Activated CD4-positive, CD25-positive, alpha-beta regulatory T cell treated with anti-CD3 and anti-CD28 coated beads, Interleukin-2, amount 50 U/mL, for 16 hours (primary cell): Measurements from ENCODE around the gene PCDH15.
"Not testable (repeated sequence)": the region's sequence is repeated elsewhere in the genome, so short reads cannot be mapped to it uniquely, and the experiment has no call there.

Experiments used
- DNase-seq: peaks from one replicate; pipeline ENCODE4 v3.0.0-alpha.2; 2020; ENCODE audit warnings: low read depth, low spot score

PCDH15 gene

DNA sequence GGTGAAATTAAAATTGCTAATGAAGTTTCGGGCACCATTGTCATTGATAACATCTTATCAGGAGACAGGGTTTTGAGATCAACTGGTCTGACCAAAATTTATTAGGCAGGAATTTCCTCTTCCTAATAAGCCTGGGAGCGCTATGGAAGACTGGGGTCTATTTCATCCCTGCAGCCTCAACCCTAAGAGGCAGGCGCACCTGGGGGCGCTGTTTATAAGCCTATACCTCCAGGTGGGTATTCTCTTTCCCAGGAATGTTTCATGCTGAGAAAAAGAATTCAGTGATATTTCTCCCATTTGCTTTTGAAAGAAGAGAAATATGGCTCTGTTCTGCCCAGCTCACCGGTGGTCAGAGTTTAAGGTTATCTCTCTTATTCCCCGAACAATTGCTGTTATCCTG, 406.4 kb downstream of the PCDH15 start:
- DNase-seq = not testable (repeated sequence)

GRCh38 chr10:54372179-54372578, 428.9 kb downstream of the PCDH15 start:
- no peak for DNase-seq

DNA sequence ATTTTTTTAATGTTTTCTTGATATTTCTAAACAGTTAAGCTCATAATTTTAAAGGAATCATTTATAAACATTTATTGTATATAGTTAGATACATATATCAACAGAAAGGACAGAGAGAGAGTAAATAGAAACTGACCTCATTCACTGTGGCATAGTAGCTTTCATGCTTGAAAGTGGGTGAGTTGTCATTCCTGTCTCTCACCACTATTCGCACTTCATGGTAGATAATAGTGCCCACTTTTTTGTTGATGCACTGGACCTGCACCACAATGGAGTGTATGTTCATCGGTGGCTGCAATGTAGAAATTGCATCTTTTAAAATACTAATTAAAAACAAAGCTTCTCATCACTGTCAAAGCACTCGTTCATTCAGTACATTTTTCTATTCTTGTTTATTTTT, 432.0 kb downstream of the PCDH15 start:
- DNase-seq = no peak

DNA sequence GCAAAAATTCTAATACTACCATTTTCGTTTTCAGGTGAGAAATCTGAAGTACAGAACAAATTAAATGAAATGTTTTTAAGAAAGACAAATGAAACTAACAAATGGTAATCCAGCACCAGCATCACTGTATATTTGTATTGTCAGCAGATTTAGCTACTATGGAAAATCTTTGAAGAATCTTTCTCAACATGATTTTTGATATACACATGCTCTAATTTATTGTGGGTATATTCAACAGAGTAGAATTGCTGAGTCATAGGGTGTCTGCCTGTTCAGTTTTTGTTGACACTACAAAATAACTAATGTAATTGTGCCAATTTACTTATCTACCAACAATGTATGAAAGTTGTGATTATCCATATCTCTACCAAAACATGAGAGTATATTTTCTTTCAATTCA, 437.6 kb downstream of the PCDH15 start:
- DNase-seq = no peak

DNA sequence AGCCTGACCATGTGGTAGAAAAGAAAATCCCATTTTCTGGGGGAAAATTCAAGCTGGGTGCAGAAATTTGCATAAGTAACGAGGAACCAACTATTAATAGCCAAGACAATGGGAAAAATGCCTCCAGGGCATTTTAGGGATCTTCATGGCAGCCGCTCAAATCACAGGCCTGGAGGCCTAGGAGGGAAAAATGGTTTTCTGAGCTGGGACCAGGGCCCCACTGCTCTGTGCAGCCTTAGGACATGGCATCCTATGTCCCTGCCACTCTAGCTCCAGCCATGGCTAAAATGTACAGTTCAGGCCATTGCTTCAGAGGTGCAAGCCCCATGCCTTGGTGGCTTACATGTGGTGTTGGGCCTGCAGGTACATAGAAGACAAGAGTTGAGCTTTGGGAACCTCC, 459.0 kb downstream of the PCDH15 start:
- DNase-seq = no peak

DNA sequence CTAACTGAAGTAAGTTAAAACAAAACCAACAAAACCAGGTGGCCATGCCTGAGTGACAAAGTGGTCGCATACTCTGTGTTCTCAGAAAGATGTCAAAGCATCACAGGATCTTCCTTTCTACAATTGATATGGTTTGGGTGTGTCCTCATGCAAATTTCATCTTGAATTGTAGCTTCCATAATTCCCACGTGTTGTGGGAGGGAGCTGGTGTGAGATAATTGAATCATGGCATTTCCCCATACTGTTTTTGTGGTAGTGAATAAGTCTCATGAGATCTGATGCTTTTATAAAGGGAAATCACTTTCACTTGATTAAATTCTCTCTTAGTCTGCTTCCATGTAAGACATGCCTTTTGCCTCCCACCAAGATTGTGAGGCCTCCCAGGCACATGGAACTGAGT, 465.7 kb downstream of the PCDH15 start:
- no peak for DNase-seq

GRCh38 chr10:54319341-54319740, 481.7 kb downstream of the PCDH15 start:
- DNase-seq = no peak

DNA sequence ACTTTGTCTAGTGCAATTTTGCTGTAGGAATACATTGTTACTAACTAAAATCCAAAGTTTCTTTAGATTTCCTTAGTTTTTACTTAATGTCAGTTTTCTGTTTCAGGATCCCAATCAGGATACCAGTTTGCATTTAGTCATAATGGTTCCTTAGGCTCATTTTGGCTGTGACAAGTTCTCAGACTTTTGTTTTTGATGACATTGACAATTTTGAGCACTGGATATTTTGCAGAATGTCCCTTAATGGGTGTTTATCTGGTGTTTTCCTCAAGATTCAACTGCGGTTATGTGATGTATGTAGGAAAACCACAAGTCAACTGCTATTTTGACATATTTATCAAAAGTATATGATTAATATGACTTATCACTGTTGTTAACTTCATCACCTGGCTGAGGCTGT, 482.6 kb downstream of the PCDH15 start:
- DNase-seq = no peak

DNA sequence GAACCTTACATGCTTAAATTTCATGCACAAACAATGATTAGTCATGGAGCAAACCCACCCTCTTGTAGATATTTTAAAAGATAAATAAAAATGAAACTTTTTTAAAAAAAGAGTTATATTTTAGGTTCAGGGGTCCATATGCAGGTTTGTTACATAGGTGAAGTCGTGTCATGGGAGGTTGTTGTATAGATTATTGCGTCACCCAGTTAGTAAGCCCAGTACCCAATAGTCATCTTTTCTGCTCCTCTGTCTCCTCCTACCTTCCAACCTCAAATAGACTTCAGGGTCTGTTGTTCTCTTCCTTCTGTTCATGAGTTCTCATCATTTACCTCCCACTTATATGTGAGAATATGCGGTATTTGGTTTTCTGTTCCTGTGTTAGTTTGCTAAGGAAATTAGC, 486.6 kb downstream of the PCDH15 start:
- no peak for DNase-seq

DNA sequence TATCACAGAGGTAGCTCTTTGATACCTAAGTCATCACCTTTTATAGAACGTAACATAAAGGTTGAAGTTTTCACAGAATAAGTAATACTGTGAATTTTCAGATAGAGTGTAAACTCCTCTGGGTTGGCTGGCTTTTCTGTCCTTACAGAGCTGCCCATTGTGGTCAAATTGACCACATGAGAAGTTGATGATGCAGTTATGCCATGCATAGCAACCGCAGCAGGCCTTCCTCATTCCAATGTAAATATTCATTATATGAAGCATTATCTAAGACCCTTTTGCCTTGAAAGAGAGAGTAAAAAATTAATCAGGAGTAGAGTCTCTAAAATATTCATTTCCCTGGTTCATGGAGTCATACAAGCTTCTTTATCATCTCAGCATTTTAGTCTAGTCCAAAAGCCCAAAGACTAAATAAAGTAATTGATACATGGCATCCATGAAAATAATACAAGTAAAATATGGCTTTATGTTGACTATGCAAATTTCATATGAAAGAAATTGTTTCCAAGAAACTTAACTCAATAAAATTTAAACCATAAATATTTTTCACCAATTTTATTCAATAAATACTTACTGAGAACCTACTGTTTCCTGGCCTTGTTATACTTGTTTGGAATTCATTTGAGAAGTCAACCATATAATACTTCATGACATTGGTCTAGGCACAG, 516.4 kb downstream of the PCDH15 start:
- no peak for DNase-seq

DNA sequence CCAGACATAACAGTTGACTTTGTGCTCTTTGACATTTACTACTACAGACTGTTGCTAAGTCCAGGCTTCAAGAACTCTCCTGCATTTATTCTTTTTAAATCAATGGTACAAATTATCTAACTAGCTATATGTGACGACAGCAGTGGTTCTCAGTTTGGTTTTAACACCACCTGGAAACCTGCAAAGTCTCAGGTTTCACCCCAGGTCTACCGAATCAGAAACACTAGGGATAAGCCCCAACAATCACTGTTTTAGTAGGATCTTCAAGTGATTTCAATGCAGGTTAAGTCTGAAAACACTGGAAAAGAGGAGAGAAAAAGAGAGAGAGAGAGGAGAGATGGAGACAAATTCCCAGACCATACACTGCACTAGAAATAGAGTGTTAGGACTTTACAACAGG, 519.0 kb downstream of the PCDH15 start:
- DNase-seq = no peak

DNA sequence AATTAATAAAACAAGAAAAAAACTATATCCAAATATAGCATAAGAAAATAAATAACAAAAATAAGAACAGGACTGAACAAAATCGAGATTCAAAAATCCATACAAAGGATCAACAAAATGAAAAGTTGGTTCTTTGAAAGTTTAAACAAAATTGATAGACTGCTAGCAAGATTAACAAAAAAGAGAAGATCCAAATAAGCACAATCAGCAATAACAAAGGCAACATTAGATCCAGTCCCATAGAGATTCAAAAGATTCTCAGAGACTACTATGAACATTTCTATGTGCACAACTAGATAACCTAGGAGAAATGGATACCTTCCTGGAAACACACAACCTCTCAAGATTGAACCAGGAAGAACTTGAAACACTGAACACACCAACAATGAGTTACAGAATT, 534.6 kb downstream of the PCDH15 start:
- no peak for DNase-seq

DNA sequence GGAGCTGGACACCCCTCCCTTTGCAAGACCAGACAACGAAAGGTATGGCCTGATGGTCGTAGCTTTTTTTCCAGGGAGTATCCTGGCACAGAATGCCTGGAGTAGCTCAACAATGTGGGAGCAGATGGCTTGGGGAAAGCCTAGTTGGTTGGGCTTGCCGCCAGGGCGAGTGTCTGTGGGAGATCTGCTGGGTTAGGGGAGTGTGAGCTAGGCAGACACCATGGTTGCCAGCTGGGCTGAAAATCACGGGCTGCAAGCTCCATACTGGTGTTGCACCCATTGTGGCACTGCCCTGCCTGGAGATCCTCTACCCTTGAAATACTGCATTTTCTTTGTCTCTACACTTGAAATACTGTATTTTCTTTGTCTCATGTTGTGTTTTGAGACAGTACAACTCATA, 538.3 kb downstream of the PCDH15 start:
- DNase-seq = no peak

DNA sequence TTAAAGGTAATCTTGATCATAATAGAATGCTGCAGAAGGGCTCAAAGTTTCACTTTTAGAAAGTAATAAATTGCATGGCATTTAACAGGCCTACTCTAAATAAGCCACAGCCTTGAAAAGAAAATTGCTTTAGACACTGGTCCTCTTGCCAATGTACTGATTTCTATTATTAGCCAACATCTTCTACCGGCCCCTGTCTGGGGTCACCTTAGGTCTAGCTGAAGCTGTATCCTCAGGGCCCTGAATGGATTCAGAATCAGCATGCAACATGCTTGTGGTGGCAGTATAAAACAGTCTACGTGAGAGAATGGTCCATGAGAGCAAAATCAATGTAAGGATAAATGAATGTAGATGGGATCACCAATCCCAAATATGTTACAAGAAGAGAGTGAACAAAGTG, 541.9 kb downstream of the PCDH15 start:
- DNase-seq = no peak

GRCh38 chr10:54234832-54235231, 566.2 kb downstream of the PCDH15 start:
- no peak for DNase-seq

DNA sequence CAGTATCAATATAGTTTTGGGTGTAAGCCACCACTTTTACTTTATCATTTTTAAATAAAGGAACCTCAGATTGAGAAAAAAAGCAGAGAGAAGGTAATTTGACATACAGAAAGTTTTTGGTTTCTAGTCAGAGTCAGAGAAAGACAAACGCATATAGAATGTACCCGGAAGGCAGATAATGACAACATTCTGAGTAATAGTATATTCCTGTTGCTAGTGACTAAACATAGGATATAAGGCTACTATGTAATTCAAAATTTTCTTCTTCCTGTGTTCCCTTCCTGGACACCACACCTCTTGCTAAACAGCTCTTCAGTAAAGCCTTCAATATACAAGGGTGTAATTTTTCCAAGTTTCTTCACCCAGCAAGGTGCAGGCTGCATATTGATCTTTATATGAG, 597.6 kb downstream of the PCDH15 start:
- DNase-seq = no peak

- no peak for DNase-seq
Measured at GRCh38 chr10:54198051-54198450, 603.0 kb downstream of the PCDH15 start.

GRCh38 chr10:54194806-54195205, 606.2 kb downstream of the PCDH15 start:
- no peak for DNase-seq

DNA sequence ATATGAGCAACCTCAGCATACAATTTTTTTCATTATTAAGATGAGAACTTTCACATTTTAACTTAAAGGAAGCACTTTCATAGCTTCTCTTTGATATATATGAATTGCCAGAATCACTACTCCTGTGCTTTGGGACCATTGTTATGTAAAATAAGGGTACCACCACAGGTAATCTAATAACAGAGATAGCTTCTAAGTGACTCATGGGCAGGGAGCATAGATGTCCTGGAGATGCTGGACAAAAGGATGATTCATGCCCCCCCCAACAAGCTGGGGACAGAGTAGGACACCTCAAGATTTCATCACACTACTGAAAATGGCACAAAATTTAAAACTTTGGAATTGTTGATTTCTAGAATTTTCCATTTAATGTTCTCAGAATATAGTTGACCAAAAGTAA, 641.1 kb downstream of the PCDH15 start:
- no peak for DNase-seq

GRCh38 chr10:54148508-54148907, 652.5 kb downstream of the PCDH15 start:
- no peak for DNase-seq

DNA sequence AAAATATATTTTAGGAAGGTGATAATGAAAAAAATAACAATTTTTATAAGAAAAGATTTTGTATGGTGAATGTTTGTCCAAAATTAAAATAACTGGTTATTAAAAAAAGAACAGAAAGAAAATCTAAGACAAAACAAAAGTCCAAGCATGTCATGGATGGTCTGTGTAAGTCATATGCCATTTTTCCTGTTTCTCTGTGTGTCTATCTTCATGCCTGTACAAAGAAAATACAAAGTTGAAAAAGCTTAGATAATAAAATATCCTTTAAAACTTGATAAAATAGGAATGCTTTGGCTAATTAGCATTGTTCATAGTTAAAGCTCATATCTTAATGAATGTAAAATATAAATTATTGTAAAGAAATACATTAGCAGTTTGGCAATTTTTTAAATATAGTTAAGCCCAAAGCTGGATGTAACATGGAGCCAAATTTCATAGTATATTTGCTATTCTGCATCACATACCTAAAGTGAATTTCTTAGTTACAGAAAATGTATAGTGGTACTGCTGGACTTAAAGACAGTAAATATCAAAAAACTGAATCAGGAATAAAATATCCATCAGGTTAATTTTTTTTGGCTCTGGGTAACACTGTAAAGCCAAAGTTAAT, 661.1 kb downstream of the PCDH15 start:
- no peak for DNase-seq

DNA sequence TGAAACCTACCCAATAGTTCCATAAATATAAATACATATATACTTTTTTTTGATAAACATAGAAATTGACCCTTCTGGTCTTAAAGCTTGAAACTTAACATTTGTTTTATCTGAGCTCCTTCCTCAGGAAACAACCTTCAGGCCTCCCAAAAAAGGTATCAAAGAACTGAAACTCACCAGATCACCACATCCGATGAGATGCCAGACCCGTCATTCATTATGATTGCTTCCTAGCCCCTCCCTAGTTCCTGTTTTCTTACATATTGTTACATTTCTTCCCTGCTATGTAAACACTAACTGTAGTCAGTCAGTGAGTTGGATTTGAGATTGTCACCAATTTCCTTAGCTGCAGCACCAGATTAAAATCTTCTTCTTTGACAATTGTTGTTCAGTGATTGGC, 663.6 kb downstream of the PCDH15 start:
- no peak for DNase-seq

DNA sequence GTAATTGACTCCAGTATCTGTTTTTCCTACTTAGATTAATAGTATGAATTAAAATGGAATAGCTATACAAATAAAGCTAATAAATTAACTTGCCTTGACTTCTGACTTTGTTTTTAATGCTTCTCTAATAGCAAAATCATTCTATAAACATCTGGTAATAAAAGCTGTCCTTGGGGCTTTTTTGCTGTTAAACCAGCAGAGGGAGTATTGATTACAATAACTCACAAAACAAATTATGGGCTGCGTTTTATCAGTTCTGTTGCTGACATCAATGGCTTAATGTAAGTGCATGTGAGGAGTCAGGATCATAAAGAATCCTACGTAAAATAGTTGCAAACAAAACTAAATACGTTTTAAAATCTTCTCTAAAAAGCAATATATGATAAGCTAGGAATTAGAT, 667.8 kb downstream of the PCDH15 start:
- DNase-seq = no peak

GRCh38 chr10:54131833-54132232, 669.2 kb downstream of the PCDH15 start:
- no peak for DNase-seq
